ENCODE data around the gene TMEM233.

TMEM233 gene

DNA sequence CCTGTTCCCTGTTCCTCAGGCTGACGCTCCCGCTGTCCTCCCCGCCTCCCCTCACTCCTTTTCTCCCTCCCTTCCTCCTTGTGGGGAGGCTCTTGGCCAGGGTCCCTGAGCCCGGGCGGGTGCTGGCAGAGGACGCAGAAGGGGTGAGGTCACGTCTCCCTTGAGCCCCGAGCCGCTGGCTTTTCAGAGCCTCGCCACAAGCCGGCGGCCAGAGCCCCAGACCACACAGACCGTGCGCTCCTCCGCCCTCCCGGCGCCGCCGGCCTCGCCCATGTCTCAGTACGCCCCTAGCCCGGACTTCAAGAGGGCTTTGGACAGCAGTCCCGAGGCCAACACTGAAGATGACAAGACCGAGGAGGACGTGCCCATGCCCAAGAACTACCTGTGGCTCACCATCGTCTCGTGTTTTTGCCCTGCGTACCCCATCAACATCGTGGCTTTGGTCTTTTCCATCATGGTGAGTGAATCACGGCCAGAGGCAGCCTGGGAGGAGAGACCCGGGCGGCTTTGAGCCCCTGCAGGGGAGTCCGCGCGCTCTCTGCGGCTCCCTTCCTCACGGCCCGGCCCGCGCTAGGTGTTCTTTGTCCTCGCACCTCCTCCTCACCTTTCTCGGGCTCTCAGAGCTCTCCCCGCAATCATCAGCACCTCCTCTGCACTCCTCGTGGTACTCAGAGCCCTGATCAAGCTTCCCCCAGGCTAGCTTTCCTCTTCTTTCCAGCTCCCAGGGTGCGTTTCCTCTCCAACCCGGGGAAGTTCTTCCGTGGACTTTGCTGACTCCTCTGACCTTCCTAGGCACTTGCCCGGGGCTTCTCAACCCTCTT lies at the start of gene TMEM233:
TMEM233 (plus strand) TSS at position 197 of the 821 bp plus-strand sequence; CDS start at position 272, 75 bp downstream.
- H3K4me3 Mint-ChIP-seq, result peak within 1 kb of the TSS; percentile 24 to 56
- H3K27me3 Mint-ChIP-seq, result peaks cover 85% of the 10 kb centered on the region
- DNase-seq (no peak), ATAC-seq (no peak)
- H3K9me3 Mint-ChIP-seq, result no peaks in the 10 kb centered on the region
- H3K27ac Mint-ChIP-seq, result no peak within 1 kb of the TSS
- peaks cover 26% of the 10 kb centered on the region for H3K4me1 Mint-ChIP-seq

DNA sequence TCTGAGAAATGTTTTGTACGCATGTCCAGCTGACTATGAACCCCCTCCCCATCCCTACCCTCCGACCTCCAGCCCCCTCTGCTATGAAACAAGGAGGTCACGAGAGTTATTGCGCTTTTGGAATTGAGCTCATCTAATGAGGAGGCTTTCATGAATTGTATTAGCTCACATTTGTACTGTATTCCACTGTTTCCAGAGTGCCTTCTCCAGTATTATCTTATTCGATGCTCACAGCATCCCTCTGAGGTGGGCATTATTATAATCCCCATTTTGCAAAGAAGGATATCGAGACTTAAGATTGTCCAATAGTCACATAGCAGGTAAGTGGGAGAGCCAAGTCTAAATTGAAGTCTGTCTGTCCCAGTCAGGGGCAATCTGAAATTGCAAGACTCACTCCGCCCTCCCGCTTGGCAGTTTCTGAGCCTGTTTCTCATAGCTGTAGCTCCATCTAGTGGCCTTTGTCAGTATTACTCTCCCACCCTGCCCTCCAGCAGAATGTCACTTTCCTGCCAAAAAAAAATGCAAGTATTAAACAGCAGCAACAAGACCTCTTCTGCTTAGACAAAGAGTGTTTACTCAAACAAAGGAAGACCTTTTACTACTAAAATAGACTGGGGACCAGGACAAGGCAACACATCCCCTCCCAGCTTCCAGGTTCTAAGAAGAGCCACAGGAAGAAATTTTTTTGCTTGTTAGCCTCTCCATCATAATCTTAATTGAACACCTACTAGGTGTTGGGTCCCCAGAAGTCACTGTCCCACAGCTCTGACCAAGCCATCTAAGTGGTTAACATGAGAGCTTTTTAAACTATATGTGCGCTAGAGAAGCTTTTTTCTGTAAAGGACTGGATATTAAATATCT lies 48.6 kb upstream of the TMEM233 start:
- Mint-ChIP-seq H3K27ac (no peak overlapping the region), H3K9me3 (no peaks in the 10 kb centered on the region), H3K27me3 (peaks cover 39% of the 10 kb centered on the region), H3K4me1 (no peaks in the 10 kb centered on the region), H3K4me3 (no peak overlapping the region)
- ATAC-seq (peak; percentile 60), DNase-seq (peak; percentile 42 to 45)

DNA sequence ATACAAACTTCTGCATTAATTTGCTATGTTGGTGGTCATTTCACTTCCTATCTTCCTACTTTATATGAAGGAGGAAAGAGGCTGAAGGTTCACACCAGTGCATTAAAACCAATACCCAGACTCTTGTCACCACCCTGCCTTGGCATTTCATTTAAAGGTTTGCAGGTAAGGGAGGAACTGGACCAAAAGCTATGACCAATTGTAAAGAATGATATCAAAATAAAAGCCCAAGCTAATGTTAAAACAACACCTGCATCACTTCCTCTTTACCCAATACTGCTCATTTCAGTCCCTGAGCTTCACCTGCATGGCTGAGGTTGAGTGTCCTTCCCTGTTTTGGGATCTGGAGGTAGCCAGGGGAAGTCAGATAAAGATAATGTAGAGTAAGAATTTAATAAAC lies 47.2 kb upstream of the TMEM233 start:
- no peaks in the 10 kb centered on the region for H3K9me3 Mint-ChIP-seq
- no peak overlapping the region for H3K4me3 Mint-ChIP-seq
- H3K27me3 Mint-ChIP-seq, result peaks cover 46% of the 10 kb centered on the region
- no peaks in the 10 kb centered on the region for H3K4me1 Mint-ChIP-seq
- H3K27ac Mint-ChIP-seq, result no peak overlapping the region
- DNase-seq (no peak), ATAC-seq (no peak)

GRCh38 chr12:119547001-119547400 lies 46.6 kb upstream of the TMEM233 start:
- Mint-ChIP-seq H3K27ac (no peak overlapping the region), H3K9me3 (no peaks in the 10 kb centered on the region), H3K27me3 (peaks cover 52% of the 10 kb centered on the region), H3K4me3 (no peak overlapping the region), H3K4me1 (no peaks in the 10 kb centered on the region)
- DNase-seq (no peak), ATAC-seq (no peak)

GRCh38 chr12:119556854-119557253 lies 36.7 kb upstream of the TMEM233 start:
- no peak for ATAC-seq
- Mint-ChIP-seq H3K27me3 (peaks cover 20% of the 10 kb centered on the region), H3K4me3 (no peak overlapping the region), H3K4me1 (no peaks in the 10 kb centered on the region), H3K27ac (no peak overlapping the region), H3K9me3 (no peaks in the 10 kb centered on the region)
- DNase-seq, result no peak

DNA sequence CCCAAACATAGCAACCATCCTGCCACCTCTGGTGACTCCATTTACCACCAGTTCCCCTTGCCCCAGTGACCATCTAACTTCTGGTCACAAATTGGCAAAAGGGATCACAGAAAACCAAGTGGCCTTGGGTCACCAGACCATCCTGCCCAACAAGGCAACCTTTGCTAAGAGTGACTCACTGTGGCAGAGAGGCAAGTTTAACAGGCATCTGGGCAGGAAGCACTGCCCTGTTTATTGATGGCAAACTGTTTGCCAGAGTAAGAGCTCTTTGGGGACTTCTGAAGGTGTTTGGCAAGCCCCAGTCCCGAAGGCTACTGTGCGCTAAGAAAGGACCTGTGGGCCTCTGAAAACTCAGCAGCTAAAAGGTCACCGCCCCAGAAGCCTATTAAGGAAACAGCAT lies 28.2 kb upstream of the TMEM233 start:
- no peak for DNase-seq
- Mint-ChIP-seq H3K4me1 (no peaks in the 10 kb centered on the region), H3K9me3 (no peaks in the 10 kb centered on the region), H3K27ac (no peak overlapping the region), H3K4me3 (no peak overlapping the region), H3K27me3 (peaks cover 30% of the 10 kb centered on the region)
- ATAC-seq, result no peak

- no peak overlapping the region for H3K4me3 Mint-ChIP-seq
- no peaks in the 10 kb centered on the region for H3K9me3 Mint-ChIP-seq
- no peak overlapping the region for H3K27ac Mint-ChIP-seq
- ATAC-seq, result no peak
- H3K4me1 Mint-ChIP-seq, result no peaks in the 10 kb centered on the region
- DNase-seq, result no peak
- peaks cover 30% of the 10 kb centered on the region for H3K27me3 Mint-ChIP-seq
Measured at GRCh38 chr12:119570771-119571170, 22.8 kb upstream of the TMEM233 start.

GRCh38 chr12:119573086-119573485 lies 20.5 kb upstream of the TMEM233 start:
- Mint-ChIP-seq H3K27me3 (peaks cover 38% of the 10 kb centered on the region), H3K27ac (no peak overlapping the region), H3K9me3 (no peaks in the 10 kb centered on the region), H3K4me3 (no peak overlapping the region), H3K4me1 (no peaks in the 10 kb centered on the region)
- DNase-seq, result no peak
- ATAC-seq, result no peak

- Mint-ChIP-seq H3K27ac (no peak overlapping the region), H3K4me3 (no peak overlapping the region), H3K9me3 (no peaks in the 10 kb centered on the region), H3K4me1 (no peaks in the 10 kb centered on the region), H3K27me3 (peaks cover 38% of the 10 kb centered on the region)
- ATAC-seq, result no peak
- DNase-seq, result no peak
Measured at GRCh38 chr12:119574255-119574654, 19.3 kb upstream of the TMEM233 start.

DNA sequence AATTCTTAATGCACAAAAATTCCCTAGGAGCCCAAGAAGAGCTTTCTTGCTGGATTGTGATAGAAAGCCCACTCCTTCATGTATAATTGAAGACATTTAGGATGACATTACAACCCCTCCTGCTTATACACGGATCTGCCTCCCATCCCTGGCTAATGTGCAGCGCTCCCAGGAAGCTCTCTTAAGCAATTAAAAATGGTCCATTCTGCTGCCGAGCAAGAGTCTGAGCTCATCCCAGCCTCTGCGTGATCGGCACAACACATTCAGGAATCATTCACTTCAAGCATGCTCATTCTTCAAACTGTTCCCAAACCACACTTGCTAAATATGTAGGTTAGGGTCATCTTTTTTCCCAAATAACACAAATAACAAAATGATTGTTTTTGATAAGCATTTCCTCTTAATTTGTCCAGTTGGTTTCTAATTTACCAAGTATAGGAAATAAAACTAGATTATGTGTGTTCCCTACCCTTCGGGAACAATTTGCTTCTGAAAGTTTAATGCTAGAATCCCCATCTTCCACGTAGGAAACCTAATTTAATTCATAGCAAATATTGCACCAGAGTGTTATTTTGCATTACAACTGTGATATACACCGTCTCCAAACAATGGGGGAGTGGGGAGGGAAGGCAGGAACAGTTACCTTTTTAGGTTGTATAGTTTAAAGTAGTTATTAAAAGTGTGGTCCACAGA lies 17.3 kb upstream of the TMEM233 start:
- no peak for DNase-seq
- ATAC-seq, result no peak
- H3K27me3 Mint-ChIP-seq, result peaks cover 31% of the 10 kb centered on the region
- no peaks in the 10 kb centered on the region for H3K9me3 Mint-ChIP-seq
- no peak overlapping the region for H3K4me3 Mint-ChIP-seq
- H3K27ac Mint-ChIP-seq, result no peak overlapping the region
- H3K4me1 Mint-ChIP-seq, result no peaks in the 10 kb centered on the region

- Mint-ChIP-seq H3K9me3 (no peaks in the 10 kb centered on the region), H3K4me3 (no peak overlapping the region), H3K4me1 (no peaks in the 10 kb centered on the region), H3K27me3 (peaks cover 31% of the 10 kb centered on the region), H3K27ac (peak overlapping the region in 1 of 2 donors; percentile 30)
- DNase-seq (no peak), ATAC-seq (no peak)
Measured at GRCh38 chr12:119576915-119577314, 16.7 kb upstream of the TMEM233 start.

- Mint-ChIP-seq H3K4me3 (no peak overlapping the region), H3K4me1 (no peaks in the 10 kb centered on the region), H3K27ac (no peak overlapping the region), H3K27me3 (peaks cover 23% of the 10 kb centered on the region), H3K9me3 (no peaks in the 10 kb centered on the region)
- DNase-seq (no peak), ATAC-seq (peak; percentile 35)
Measured at GRCh38 chr12:119578112-119578511, 15.5 kb upstream of the TMEM233 start.

GRCh38 chr12:119589097-119589496 lies 4.5 kb upstream of the TMEM233 start:
- DNase-seq (no peak), ATAC-seq (peak; percentile 23)
- Mint-ChIP-seq H3K27me3 (peaks cover 57% of the 10 kb centered on the region), H3K4me3 (no peak overlapping the region), H3K4me1 (peaks cover 5% of the 10 kb centered on the region), H3K9me3 (no peaks in the 10 kb centered on the region), H3K27ac (no peak overlapping the region)

GRCh38 chr12:119589634-119590033 lies 3.9 kb upstream of the TMEM233 start:
- H3K27me3 Mint-ChIP-seq, result peaks cover 59% of the 10 kb centered on the region
- no peak overlapping the region for H3K4me3 Mint-ChIP-seq
- ATAC-seq (no peak), DNase-seq (no peak)
- peaks cover 11% of the 10 kb centered on the region for H3K4me1 Mint-ChIP-seq
- H3K27ac Mint-ChIP-seq, result no peak overlapping the region
- no peaks in the 10 kb centered on the region for H3K9me3 Mint-ChIP-seq

- H3K4me1 Mint-ChIP-seq, result peaks cover 26% of the 10 kb centered on the region
- H3K4me3 Mint-ChIP-seq, result no peak overlapping the region
- H3K9me3 Mint-ChIP-seq, result no peaks in the 10 kb centered on the region
- peaks cover 81% of the 10 kb centered on the region for H3K27me3 Mint-ChIP-seq
- DNase-seq, result no peak
- no peak overlapping the region for H3K27ac Mint-ChIP-seq
- ATAC-seq, result no peak
Measured at GRCh38 chr12:119592232-119592631, 1.3 kb upstream of the TMEM233 start.

- Mint-ChIP-seq H3K27ac (no peak overlapping the region), H3K4me1 (peaks cover 26% of the 10 kb centered on the region), H3K4me3 (peak overlapping the region; percentile 24 to 56), H3K27me3 (peaks cover 87% of the 10 kb centered on the region), H3K9me3 (no peaks in the 10 kb centered on the region)
- DNase-seq, result no peak
- no peak for ATAC-seq
Measured at GRCh38 chr12:119594399-119594730, 791 bp downstream of the TMEM233 start.
